A549 treated with DMSO at 1 μM for 4 hours (cell line): ENCODE data around the gene SEPTIN3. TPM values are rescaled to one million over a fixed set of nuclear protein-coding genes. Genes with fewer than 3 reads are reported as not detected.

Experiments
- total RNA-seq: library from RNA; stranded (reverse); fragments of 200-300 nt; extraction: Qiagen RNA extraction; gene quantifications from 5 replicates; pipeline ENCODE4 v1.2.3, GENCODE V29; 2022; ENCODE audit warnings: low read depth

SEPTIN3 gene
- 1.2 to 1.7 TPM (median 1.3 TPM) in 5 replicates for total RNA-seq

GRCh38 chr22:41969110-41969646 is at the start of gene SEPTIN3:
SEPTIN3 (plus strand) TSS chr22:41969443; CDS start chr22:41971493, 2,050 bp downstream.

GRCh38 chr22:41946629-41947423 is 22.4 kb upstream of the SEPTIN3 start, which contains the start of gene CENPM:
CENPM (minus strand) TSS chr22:41947152; CDS start chr22:41947076, 76 bp downstream.

GRCh38 chr22:41951898-41952474 is 17.3 kb upstream of the SEPTIN3 start, which contains the start of gene SMIM45:
SMIM45 (plus strand) TSS chr22:41952150.

GRCh38 chr22:41998361-41999261 is 29.4 kb downstream of the SEPTIN3 start, which contains the start of gene WBP2NL:
WBP2NL (plus strand) TSS chr22:41998788; CDS start chr22:41998819, 31 bp downstream.

Other genes with a start within 250 kb of the SEPTIN3 start
- 3.5 to 5.2 TPM (median 4.4 TPM) in 5 replicates for gene CCDC134, start 168.8 kb upstream of the SEPTIN3 start, total RNA-seq
- 26.0 to 32.1 TPM (median 31.0 TPM) in 5 replicates for gene SREBF2, start 136.3 kb upstream of the SEPTIN3 start, total RNA-seq
- 0.14 to 0.38 TPM (median 0.21 TPM) in 4 of 5 replicates, not detected in the other for gene SHISA8, start 54.4 kb upstream of the SEPTIN3 start, total RNA-seq
- gene TNFRSF13C, start 42.6 kb upstream of the SEPTIN3 start, total RNA-seq: 0.14 to 0.31 TPM (median 0.19 TPM) in 5 replicates
- 31.5 to 39.1 TPM (median 36.7 TPM) in 5 replicates for gene CENPM, start 22.3 kb upstream of the SEPTIN3 start, total RNA-seq
- 0.14 to 0.17 TPM (median 0.15 TPM) in 3 of 5 replicates, not detected in the others for gene WBP2NL, start 29.3 kb downstream of the SEPTIN3 start, total RNA-seq
- gene NAGA, start 101.4 kb downstream of the SEPTIN3 start, total RNA-seq: 7.0 to 7.9 TPM (median 7.6 TPM) in 5 replicates
- gene PHETA2, start 104.8 kb downstream of the SEPTIN3 start, total RNA-seq: not detected in 5 replicates
- gene SMDT1, start 110.3 kb downstream of the SEPTIN3 start, total RNA-seq: 28.3 to 43.2 TPM (median 40.9 TPM) in 5 replicates
- 63.8 to 70.3 TPM (median 66.2 TPM) in 5 replicates for gene NDUFA6, start 121.3 kb downstream of the SEPTIN3 start, total RNA-seq
- gene CYP2D6, start 161.4 kb downstream of the SEPTIN3 start, total RNA-seq: 0.13 to 0.66 TPM (median 0.38 TPM) in 5 replicates